SU-DHL-6 (cell line): ENCODE data around the gene ABCF2.

ENCODE experiments used
- H2AFZ ChIP-seq: fragments of 200-600 bp; sonication (generic); 2 replicates; pipeline ENCODE4 v1.6.1; 2014; ENCODE audit warnings: low read depth, mild to moderate bottlenecking, moderate library complexity, mixed read lengths, antibody characterized with exemption, low read length; ENCODE audit not compliant: severe bottlenecking
- H3F3A ChIP-seq: fragments of 200-600 bp; shearing (Covaris generic); 2 replicates; pipeline ENCODE4 v1.6.0; 2016; ENCODE audit warnings: antibody characterized with exemption, mild to moderate bottlenecking; ENCODE audit not compliant: insufficient read depth
- H3K27ac ChIP-seq: fragments of 200-600 bp; sonication (generic); 2 replicates; pipeline ENCODE4 v1.5.1; 2016; ENCODE audit warnings: low read depth, mild to moderate bottlenecking, low read length, moderate library complexity, mixed read lengths
- H3K27me3 ChIP-seq: fragments of 200-600 bp; sonication (generic), shearing (Covaris generic); 2 replicates; pipeline ENCODE4 v1.6.0; 2014; ENCODE audit warnings: mild to moderate bottlenecking, low read length
- H3K36me3 ChIP-seq: fragments of 200-600 bp; sonication (generic); 2 replicates; pipeline ENCODE4 v1.6.1; 2014; ENCODE audit warnings: mild to moderate bottlenecking, low read length, mixed read lengths
- H3K4me2 ChIP-seq: fragments of 300-600, 200-600 bp; shearing (Covaris generic), sonication (generic); 2 replicates; pipeline ENCODE4 v1.6.0; 2014; ENCODE audit warnings: low read length, low read depth, mild to moderate bottlenecking; ENCODE audit not compliant: poor library complexity, severe bottlenecking
- H3K4me3 ChIP-seq: fragments of 200-600 bp; sonication (generic); 2 replicates; pipeline ENCODE4 v1.5.1; 2014; ENCODE audit warnings: antibody characterized with exemption, low read length, mild to moderate bottlenecking, mixed read lengths; ENCODE audit not compliant: insufficient read depth, poor library complexity, severe bottlenecking
- H3K79me2 ChIP-seq: fragments of 200-600 bp; sonication (generic); 2 replicates; pipeline ENCODE4 v1.6.1; 2014; ENCODE audit warnings: mild to moderate bottlenecking, low read length, moderate library complexity; ENCODE audit not compliant: insufficient read depth
- H3K9ac ChIP-seq: fragments of 200-600 bp; sonication (generic); 2 replicates; pipeline ENCODE4 v1.7.0; 2014; ENCODE audit warnings: mild to moderate bottlenecking, low read length
- H3K9me2 ChIP-seq: fragments of 200-600 bp; sonication (generic); replicated peaks from 2 replicates; pipeline ENCODE4 v1.6.1; 2014; ENCODE audit warnings: low read length; ENCODE audit not compliant: insufficient read depth
- H3K9me3 ChIP-seq: fragments of 200-600 bp; sonication (generic); 2 replicates; pipeline ENCODE4 v1.6.1; 2014; ENCODE audit warnings: low read length, mixed read lengths; ENCODE audit not compliant: insufficient read depth
- H4K20me1 ChIP-seq: fragments of 200-600 bp; sonication (generic); 2 replicates; pipeline ENCODE4 v1.6.1; 2014; ENCODE audit warnings: low read depth, mild to moderate bottlenecking, antibody characterized with exemption, low read length, moderate library complexity, mixed read lengths
- EZH2phosphoT487 ChIP-seq: fragments of 200-600 bp; sonication (generic), shearing (Covaris generic); conservative IDR thresholded peaks from 2 replicates; pipeline ENCODE4 v1.6.1; 2018; ENCODE audit warnings: mild to moderate bottlenecking, antibody characterized with exemption, low read length, moderate library complexity, mixed read lengths
- TF ChIP-seq, protein P1 (sequence below): fragments of 200-600 bp; sonication (generic); IDR thresholded peaks from one replicate; pipeline ENCODE4 v1.5.1; 2017; ENCODE audit warnings: antibody characterized with exemption, mild to moderate bottlenecking, low read length, moderate library complexity; ENCODE audit not compliant: insufficient read depth, poor library complexity, severe bottlenecking

ABCF2 gene

GRCh38 chr7:151207315-151207714 lies 19.7 kb downstream of the ABCF2 start:
- H3K27me3 ChIP-seq = no peaks in the 10 kb centered on the region
- H3K27ac ChIP-seq = no peak overlapping the region

DNA sequence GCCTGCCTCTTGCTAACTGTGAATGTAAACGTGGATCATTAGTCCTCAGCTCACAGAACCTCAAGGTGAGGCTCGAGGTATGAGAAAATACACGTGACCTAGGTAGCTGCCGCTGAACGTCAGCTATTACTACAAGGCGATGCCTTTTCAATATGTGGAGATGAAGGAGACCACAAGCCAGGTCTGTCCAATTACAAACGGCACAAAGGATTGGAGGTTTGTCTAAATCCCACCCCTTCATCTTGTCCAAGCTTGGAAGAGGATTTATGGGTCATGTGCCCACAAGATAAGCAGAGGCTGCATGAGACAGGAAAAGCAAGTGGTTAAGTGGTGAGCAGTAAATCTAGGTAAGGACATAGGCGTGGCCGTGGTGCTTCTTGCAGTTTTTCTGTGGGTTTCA lies 20.1 kb downstream of the ABCF2 start:
- H3K79me2 ChIP-seq = no peaks in the 10 kb centered on the region
- TF ChIP-seq, protein P1, sequence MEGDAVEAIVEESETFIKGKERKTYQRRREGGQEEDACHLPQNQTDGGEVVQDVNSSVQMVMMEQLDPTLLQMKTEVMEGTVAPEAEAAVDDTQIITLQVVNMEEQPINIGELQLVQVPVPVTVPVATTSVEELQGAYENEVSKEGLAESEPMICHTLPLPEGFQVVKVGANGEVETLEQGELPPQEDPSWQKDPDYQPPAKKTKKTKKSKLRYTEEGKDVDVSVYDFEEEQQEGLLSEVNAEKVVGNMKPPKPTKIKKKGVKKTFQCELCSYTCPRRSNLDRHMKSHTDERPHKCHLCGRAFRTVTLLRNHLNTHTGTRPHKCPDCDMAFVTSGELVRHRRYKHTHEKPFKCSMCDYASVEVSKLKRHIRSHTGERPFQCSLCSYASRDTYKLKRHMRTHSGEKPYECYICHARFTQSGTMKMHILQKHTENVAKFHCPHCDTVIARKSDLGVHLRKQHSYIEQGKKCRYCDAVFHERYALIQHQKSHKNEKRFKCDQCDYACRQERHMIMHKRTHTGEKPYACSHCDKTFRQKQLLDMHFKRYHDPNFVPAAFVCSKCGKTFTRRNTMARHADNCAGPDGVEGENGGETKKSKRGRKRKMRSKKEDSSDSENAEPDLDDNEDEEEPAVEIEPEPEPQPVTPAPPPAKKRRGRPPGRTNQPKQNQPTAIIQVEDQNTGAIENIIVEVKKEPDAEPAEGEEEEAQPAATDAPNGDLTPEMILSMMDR = no peak
- no peak for TF ChIP-seq EZH2phosphoT487
- H3K9ac ChIP-seq = no peak overlapping the region
- no peak overlapping the region for H3K4me2 ChIP-seq
- no peaks in the 10 kb centered on the region for H3F3A ChIP-seq
- no peak overlapping the region for H3K27ac ChIP-seq
- no peak overlapping the region for H3K4me3 ChIP-seq
- no peaks in the 10 kb centered on the region for H3K9me2 ChIP-seq
- no peaks in the 10 kb centered on the region for H3K27me3 ChIP-seq
- no peak overlapping the region for H2AFZ ChIP-seq
- no peaks in the 10 kb centered on the region for H3K36me3 ChIP-seq
- no peaks in the 10 kb centered on the region for H3K9me3 ChIP-seq
- H4K20me1 ChIP-seq = no peaks in the 10 kb centered on the region

More at GRCh38 chr7:151207315-151207714, 19.7 kb downstream of the ABCF2 start:
- H3K4me3 ChIP-seq = no peak overlapping the region
- no peaks in the 10 kb centered on the region for H3K36me3 ChIP-seq
- no peak overlapping the region for H3K9ac ChIP-seq
- H3K4me2 ChIP-seq = no peak overlapping the region
- H2AFZ ChIP-seq = no peak overlapping the region
- H3F3A ChIP-seq = no peaks in the 10 kb centered on the region
- no peak for TF ChIP-seq EZH2phosphoT487
- TF ChIP-seq, protein P1 = no peak
- no peaks in the 10 kb centered on the region for H3K9me2 ChIP-seq
- no peaks in the 10 kb centered on the region for H3K79me2 ChIP-seq
- H3K9me3 ChIP-seq = no peaks in the 10 kb centered on the region
- H4K20me1 ChIP-seq = no peaks in the 10 kb centered on the region

- H3K27ac ChIP-seq = no peak overlapping the region
Measured at GRCh38 chr7:151205730-151206129, 21.3 kb downstream of the ABCF2 start.

More at GRCh38 chr7:151205730-151206129, 21.3 kb downstream of the ABCF2 start:
- Histone ChIP-seq H3K36me3 (no peaks in the 10 kb centered on the region), H2AFZ (no peak overlapping the region), H3K79me2 (no peaks in the 10 kb centered on the region), H3K4me2 (no peak overlapping the region), H3F3A (no peaks in the 10 kb centered on the region), H3K9ac (no peak overlapping the region), H4K20me1 (no peaks in the 10 kb centered on the region), H3K4me3 (no peak overlapping the region), H3K9me3 (no peaks in the 10 kb centered on the region), H3K27me3 (no peaks in the 10 kb centered on the region), H3K9me2 (no peaks in the 10 kb centered on the region)
- TF ChIP-seq, protein P1 = no peak
- TF ChIP-seq EZH2phosphoT487 = no peak
